HG02610 (cell line): ENCODE measurements around the gene CD300LB.
"Not testable (repeated sequence)": the region's sequence is repeated elsewhere in the genome, so short reads cannot be mapped to it uniquely, and the experiment has no call there.

Experiments
- ATAC-seq: cut with Tn5 transposase; IDR thresholded peaks from one replicate; pipeline ENCODE4 v1.9.1; 2021; ENCODE audit warnings: mild to moderate bottlenecking, moderate library complexity; ENCODE audit not compliant: unreplicated experiment

CD300LB gene

GRCh38 chr17:74502861-74503260 is 28.4 kb downstream of the CD300LB start:
- ATAC-seq, result no peak

DNA sequence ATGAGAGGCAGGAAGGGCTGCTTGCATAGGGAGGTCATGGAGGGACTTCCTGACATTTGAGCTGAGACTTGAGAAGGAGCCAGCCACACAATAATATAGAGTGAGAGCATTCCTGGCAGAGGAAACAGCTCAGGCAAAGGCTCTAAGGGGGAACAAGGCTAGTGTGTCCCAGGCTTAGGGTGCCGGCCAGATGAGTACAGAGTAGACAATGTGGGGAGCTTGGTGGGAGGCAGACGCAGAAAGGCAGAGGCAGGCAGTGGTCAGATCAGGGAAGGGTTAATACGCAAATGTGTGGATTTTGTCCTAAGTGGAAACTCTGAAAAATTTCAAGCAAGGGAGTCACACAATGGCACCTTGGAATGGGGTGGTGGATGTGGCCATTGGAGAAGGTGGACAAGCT is 31.3 kb downstream of the CD300LB start:
- no peak for ATAC-seq

DNA sequence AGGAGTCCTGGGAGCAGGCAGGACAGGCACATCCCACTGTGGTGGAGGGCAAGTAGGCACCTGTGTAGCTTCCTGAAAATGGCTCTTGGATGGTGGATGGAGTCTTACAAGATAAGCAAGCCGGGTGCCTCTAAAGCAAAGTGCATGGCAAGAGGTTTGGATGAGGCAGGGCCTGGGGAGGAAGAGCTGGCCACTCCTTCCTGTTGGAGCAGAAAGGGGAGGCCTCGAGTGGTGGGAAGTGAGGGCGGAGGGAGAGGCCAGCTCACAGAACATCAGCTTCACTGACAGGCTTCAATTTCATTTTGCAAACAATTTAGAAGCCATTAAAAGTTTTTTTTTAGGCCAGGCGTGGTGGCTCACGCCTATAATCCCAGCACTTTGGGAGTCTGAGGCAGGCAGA is 33.8 kb downstream of the CD300LB start:
- ATAC-seq, result no peak

DNA sequence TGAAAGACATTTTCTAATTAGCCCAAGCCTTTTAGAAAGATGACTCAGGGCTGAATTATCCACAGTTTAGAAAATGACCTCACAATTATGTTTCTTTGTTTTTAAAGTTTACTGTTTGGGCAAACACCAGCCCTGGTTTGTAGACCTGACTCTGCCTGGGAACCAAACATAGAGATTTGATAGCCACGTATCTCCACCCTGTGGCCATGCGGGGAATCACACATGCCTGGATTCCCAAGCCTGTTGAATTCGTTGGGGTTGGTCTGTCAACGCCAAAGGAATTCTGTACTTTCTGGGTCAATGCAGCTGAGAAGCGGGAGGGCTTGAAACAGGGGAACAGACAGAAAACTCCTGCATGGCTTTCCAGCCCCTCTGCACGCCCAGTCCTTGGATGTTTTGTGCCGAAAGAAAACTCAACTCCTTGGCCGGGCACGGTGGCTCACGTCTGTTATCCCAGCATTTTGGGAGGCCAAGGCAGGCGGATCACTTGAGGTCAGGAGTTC is 37.9 kb downstream of the CD300LB start:
- ATAC-seq, result no peak

- no peak for ATAC-seq
Observed at GRCh38 chr17:74491626-74492025, 39.6 kb downstream of the CD300LB start.

DNA sequence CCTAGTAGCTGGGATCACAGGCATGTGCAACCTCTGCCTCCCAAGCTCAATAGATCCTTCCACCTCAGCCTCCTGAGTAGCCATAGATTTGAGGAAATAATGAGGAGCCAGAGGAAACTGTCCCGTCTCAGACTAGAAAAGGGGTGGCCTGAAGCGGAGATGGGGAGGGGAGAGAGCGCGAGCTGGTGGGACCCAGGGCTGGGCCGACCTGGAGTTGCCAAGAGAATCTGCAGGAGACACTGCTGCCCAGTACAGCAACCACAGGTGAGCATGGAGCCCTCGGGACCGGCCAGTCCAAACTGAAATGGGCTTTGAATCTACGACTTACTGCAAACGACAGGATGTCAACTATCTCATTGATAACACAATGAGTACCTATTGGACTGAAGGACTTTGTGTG is 40.6 kb downstream of the CD300LB start:
- no peak for ATAC-seq

DNA sequence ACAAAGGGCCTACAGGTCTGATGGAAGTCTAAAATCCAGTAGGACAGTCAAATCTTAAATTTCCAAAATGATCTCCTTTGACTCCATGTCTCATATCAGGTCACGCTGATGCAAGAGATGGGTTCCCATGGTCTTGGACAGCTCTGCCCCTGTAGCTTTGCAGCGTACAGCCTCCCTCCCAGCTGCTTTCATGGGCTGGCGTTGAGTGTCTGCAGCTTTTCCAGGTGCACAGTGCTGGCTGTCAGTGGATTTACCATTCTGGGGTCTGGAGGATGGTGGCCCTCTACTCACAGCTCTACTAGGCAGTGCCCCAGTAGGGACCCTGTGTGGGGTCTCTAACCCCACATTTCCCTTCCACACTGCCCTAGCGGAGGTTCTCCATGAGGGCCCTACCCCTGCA is 43.0 kb downstream of the CD300LB start:
- not testable (repeated sequence) for ATAC-seq

- no peak for ATAC-seq
Observed at GRCh38 chr17:74485841-74486240, 45.4 kb downstream of the CD300LB start.

DNA sequence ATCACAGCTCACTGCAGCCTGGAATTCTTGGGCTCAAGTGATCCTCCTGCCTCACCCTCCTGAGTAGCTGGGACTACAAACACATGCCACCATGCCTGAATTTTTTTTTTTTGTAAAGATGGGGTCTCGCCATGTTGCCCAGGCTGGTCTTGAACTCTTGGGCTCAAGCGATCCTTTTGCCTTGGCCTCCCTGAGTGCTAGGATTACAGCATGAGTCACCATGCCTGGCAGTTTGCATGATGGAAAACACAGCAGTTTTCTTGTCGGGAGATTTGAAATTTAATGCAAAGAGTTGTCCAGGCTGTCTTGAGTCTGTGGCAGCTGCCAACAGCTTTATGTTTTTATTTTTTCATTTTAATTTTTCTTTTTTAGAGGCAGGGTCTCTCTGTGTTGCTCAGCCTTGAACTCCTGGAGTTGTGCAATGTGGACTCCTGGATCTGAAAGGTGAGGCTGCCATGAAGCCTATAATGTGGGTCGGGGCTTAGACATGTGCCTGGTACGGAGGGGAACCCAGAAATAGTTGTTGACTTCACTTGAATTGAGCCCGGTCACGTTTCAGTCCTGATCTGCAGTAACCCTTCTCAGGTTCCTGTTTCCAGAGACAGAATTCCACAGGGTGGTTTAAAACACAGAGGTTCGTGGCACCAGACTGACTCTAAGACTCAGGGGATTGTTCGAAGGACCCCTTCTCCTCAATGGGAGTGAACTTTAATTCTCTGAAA is 46.1 kb downstream of the CD300LB start:
- ATAC-seq, result no peak

DNA sequence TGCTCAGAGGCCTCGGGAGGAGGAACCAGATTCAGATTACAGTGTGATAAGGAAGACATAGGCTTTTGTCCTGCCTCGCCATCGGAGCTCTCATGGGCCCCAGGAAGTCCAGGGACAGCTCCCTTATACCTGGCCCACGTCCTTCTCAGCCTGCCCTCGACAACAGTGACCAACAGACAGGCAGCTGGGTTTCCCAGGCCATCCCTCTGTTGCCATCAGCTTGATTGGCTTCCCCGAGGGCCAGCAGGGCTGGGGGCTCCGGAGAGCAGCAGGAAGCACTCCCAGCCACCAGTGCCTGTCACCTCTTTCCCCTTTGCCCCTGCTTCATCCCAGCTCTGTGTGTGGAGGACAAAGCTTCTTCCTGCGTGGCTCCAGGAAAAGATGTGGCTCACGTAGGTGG is 47.2 kb downstream of the CD300LB start:
- ATAC-seq, result no peak

GRCh38 chr17:74481621-74482020 is 49.7 kb downstream of the CD300LB start:
- no peak for ATAC-seq

DNA sequence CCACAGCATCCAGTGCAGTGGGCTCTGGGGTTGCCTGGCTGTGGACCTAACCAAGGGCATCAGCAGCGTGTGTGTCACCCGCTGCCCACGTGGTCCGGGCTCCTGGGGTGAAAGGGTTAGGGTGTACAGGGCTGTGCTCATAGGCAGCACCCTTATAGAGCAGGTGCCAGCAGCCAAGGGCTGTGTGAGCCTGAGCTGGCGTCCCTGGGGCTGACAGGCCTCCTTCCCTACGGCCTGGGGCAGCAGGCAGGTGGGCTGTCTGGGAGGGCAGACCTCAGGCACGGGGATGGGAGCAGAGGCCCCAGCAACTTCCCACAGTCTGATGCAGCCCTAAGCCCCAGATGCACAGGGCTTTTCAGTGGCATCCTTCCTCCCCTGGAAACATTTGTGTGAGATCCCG is 51.0 kb downstream of the CD300LB start:
- no peak for ATAC-seq

DNA sequence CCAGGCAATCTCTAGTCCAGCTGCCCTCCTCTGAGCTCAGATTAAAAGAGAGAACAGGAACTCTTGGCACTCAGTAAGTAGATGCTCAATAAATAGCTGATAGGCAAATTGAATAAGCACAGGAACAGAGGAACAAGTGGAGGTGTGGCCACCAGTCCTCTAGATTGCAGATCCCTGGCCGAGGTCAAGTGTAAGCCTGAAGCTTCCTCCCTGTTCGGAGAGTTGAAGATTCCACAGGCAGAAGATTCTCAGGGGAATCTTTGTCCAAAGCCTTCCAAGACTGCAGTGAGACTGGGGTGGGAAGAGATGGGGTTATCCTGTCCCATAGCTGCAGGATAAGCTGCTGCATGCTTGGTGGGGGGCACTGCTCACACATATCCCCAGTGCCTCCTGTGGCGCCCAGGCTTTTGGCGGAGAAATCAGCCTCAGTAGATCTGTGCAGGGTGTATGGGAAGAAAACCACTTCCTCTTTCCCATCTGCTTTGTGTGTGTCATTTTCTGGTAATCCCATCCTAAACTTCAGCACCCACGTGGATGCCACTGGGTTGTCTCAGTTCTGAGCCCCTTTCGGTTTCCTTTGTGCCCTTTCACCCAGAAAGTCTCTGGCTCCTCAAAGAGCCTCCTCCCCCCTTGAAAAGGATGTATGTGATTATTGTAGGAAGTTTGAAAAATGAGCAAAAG is 52.7 kb downstream of the CD300LB start:
- no peak for ATAC-seq

- ATAC-seq, result no peak
Observed at GRCh38 chr17:74477411-74477810, 53.9 kb downstream of the CD300LB start.

DNA sequence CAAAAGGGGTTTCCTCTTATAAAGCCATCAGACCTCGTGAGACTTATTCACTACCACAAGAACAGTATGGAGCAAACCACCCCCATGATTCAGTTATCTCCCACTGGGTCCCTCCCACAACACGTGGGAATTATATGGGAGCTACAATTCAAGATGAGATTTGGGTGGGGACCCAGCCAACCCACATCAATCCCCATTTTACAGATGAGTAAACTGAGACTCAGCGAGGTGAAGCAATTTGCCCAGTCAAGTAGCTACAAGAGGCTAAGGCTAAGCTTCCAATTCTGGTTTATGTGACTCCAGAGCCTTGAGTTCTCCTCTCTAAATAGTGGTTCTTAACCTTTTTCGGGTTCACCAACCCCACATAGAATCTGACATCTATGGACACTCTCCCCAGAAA is 56.1 kb downstream of the CD300LB start:
- ATAC-seq, result no peak

DNA sequence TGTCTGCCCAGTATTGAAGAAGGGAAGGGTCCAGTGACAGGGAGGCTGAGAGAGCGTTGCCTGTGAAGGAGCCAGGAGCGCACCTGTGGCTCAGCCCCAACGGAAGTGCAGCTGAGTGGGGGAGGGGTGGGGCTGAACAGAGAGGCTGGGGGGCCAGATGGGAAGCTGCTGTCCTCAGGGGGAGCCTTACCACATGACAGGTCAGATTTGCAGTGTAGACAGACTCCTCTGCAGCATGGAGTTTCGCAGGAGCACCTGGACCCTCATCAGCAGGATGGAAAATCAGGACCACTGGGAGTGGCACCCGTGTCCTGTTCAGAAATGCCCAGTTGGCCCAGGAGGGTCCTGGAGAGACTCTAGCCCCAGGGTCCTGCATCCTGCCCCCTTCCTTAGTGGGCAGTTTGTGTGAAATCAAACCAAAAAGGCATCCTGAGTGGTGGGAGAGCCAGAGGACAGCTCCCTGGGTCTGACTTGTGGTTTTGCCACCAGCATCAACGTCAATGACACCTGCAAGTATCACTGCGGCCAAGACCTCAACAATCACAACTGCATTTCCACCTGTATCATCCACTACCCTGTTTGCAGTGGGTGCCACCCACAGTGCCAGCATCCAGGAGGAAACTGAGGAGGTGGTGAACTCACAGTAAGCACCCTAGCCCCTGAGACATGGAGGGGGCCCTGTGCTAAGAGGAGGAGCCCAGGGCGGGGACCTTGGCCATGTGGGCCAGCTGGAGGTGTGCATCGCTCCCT is 57.1 kb downstream of the CD300LB start:
- no peak for ATAC-seq

GRCh38 chr17:74473294-74473693 is 58.0 kb downstream of the CD300LB start:
- ATAC-seq, result no peak

GRCh38 chr17:74472890-74473289 is 58.4 kb downstream of the CD300LB start:
- ATAC-seq, result no peak

- ATAC-seq, result no peak
Observed at GRCh38 chr17:74471341-74471740, 59.9 kb downstream of the CD300LB start.
